Measurements from ENCODE around the gene ANKLE1.

DNA sequence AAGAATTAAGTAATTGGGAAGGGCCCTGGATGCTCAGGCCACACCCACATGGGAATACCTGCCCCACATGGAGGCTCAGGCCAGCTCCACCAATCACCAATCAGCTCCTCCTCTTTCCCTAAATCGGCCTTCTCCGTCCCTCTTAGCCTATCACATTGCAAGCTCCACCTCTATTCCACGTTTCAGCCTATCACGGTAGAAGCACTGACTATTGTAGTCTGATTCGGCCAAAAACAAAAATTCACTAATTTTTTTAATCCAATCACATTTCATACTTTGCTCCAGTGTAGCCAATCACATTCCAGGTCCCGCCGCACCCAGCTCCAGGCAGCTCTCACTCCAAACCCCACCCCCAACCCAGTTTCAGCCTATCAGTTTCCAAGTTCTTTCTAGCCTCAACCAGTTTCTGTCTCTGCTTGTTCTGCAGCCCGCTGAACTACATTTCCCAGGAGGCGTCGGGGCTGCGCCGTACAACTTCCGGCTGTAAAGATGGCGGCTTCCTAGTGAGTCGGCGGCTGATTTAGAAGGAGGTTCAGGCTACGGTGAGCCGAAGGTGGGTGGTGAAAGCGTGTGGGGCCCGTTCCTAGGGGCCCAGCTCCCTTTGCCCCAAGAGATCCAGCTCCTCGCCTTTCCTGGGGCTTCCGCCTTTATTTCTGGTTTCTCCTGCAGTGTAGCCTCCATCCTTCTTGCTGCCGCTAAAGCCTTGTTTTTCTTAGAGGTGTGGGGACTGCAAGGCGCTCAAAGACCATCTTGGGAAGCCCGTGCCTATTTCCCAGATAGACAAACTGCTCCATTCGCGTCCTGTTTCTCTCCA is 14.5 kb upstream of the ANKLE1 start, which contains the start of gene BABAM1:
- TF ChIP-seq TAF1 (IDR thresholded peaks at IDR 0.05; ENCODE audit: low read depth, low read length) = peak; percentile 94
- peak; percentile 86 for TF ChIP-seq POLR2A (IDR thresholded peaks at IDR 0.05; ENCODE audit: low read depth, low read length)
